ENCODE measurements around the gene MRAP. TPM values are rescaled to one million over a fixed set of nuclear protein-coding genes. Genes with fewer than 3 reads are reported as not detected.

Gene MRAP
- total and polyA plus RNA-seq, 9 of the 15 experiments (the other 6 are each of a cell fraction or from before 2014, with no cell fraction given): 0.63 to 2.3 TPM; not detected in 7

- H3K9me3 ChIP-seq (replicated peaks; ENCODE audit: control insufficient read depth, insufficient read depth, low read depth, low read length): no peaks in the 10 kb centered on the region
- WGBS (ENCODE audit: insufficient coverage, low coverage, missing lambda C conversion rate): 95% methylated on average over 6 of the region's 6 CpGs
- CTCF ChIA-PET (ENCODE audit: low intra/inter-chr PET ratio): no interaction called here
- H3K36me3 ChIP-seq (ENCODE audit: control insufficient read depth, insufficient read depth, low read length): peaks cover 100% of the 10 kb centered on the region
- POLR2A ChIA-PET: no interaction called here
- H3K4me3 ChIP-seq: no peak overlapping the region
- no peaks in the 10 kb centered on the region for H3K9me1 ChIP-seq (ENCODE audit: control insufficient read depth, insufficient read depth, low read length)
- H3K4me2 ChIP-seq (ENCODE audit: insufficient read depth, low read length): no peak overlapping the region
- H3K9ac ChIP-seq (ENCODE audit: insufficient read depth in 1 of 2, low read depth in 2 of 2, low read length in 2 of 2): no peak overlapping the region
- ATAC-seq (no peak), DNase-seq (ENCODE audit: extremely low read depth in 1 of 4, low spot score in 3 of 4) (no peak), FAIRE-seq (no peak)
- H4K20me1 ChIP-seq (replicated peaks; ENCODE audit: control insufficient read depth, insufficient read depth, low read length): no peaks in the 10 kb centered on the region
- intact Hi-C loops (cut with micrococcal nuclease): no loop called here
- no peaks in the 10 kb centered on the region for H3K4me1 ChIP-seq (replicated peaks in 1 of 2; ENCODE audit: control insufficient read depth in 2 of 2, insufficient read depth in 2 of 2, low read length in 2 of 2)
- H3K27ac ChIP-seq (ENCODE audit: extremely low read depth, low read depth, low read length): no peak overlapping the region; the same call in 2 of the 3 replicates
- H3K27me3 ChIP-seq (ENCODE audit: control insufficient read depth in 2 of 2, insufficient read depth in 2 of 2, low read length in 2 of 2): no peaks in the 10 kb centered on the region
- in situ Hi-C loops (cut with MboI): no loop called here
- no TSS peak for BruUV-seq (replicated peaks)
- no peak overlapping the region for H2AFZ ChIP-seq (ENCODE audit: low read depth, low read length)
- H3K79me2 ChIP-seq (ENCODE audit: control insufficient read depth, insufficient read depth, low read length): no peaks in the 10 kb centered on the region
- TF ChIP-seq CEBPB (tag; IDR thresholded peaks at IDR 0.05): no peak
- TF ChIP-seq ZNF395 (CRISPR knock-in tag; IDR thresholded peaks at IDR 0.05): no peak
- no peak for TF ChIP-seq ZNF398 (CRISPR knock-in tag; IDR thresholded peaks at IDR 0.05)
- TF ChIP-seq BHLHE40 (IDR thresholded peaks at IDR 0.05; ENCODE audit: low read length): no peak
- TF ChIP-seq SAFB (IDR thresholded peaks at IDR 0.05; ENCODE audit: borderline replicate concordance, low read depth, low read length): no peak
- no peak for TF ChIP-seq RBM25 (IDR thresholded peaks at IDR 0.05; ENCODE audit: low read depth, low read length, severe bottlenecking)
- TF ChIP-seq CBX5 (IDR thresholded peaks at IDR 0.05; ENCODE audit: borderline replicate concordance, low read depth): no peak
- no peak for TF ChIP-seq ZNF280B (CRISPR knock-in tag; IDR thresholded peaks at IDR 0.05)
- TF ChIP-seq FOXK1 (CRISPR knock-in tag; IDR thresholded peaks at IDR 0.05; ENCODE audit: borderline replicate concordance): no peak
- TF ChIP-seq TSHZ1 (CRISPR knock-in tag; IDR thresholded peaks at IDR 0.05): no peak
- TF ChIP-seq FOXJ3 (CRISPR knock-in tag; IDR thresholded peaks at IDR 0.05): no peak
- TF ChIP-seq CTCFL (IDR thresholded peaks at IDR 0.05; ENCODE audit: borderline replicate concordance, insufficient read depth, low read depth, low read length, poor library complexity, severe bottlenecking): no peak
Measured at GRCh38 chr21:32351428-32351827, 52.8 kb downstream of the MRAP start.

All from K562 (cell line).